Inferior parietal cortex (tissue), 1 donor: ENCODE results near the gene MACROD2.
"Not testable (repeated sequence)": the region's sequence is repeated elsewhere in the genome, so short reads cannot be mapped to it uniquely, and the experiment has no call there.

Experiments
- DNase-seq: peaks from one replicate; pipeline ENCODE4 v3.0.0-alpha.2; 2016; ENCODE audit errors: extremely low spot score

MACROD2 gene

DNA sequence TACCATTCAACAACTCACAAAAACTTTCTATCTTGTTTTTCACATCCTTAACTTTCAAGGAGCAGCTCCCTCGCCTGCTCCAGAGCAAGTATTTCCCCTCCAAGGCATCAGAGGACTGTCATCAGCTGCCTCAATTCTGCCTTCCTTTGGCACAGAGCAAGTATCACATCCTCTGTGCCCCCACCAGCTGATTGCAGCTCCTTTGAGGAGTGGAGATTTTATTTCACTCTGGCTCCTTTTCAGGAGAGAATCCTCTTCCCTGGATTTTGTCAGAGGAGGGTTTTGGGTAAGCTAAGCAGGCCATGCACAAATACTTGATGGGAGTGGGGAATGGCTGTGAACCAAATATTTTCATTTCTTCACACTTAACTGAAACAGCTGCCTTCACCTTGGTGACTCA is 952.6 kb downstream of the MACROD2 start:
- DNase-seq = no peak

GRCh38 chr20:14948416-14948815 is 953.1 kb downstream of the MACROD2 start:
- no peak for DNase-seq

DNA sequence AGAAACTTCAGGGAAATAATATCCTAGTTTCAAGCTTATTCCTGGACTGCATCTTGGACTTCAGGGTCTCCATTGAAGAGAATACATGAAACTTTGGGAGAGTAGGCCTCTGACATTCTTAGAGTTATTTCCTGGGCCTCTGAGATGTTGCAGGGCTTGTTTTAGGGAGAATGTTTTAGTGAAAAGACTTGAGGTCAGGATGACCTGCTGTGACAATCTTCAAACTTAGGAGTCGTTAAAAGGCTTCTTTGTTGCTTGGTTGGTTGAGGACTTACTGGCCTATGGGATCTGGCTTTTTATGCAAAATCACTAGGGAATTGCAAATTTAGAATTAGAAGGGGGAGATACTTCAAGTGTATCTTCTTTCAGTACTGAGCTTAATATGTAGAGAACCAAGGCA is 955.3 kb downstream of the MACROD2 start:
- no peak for DNase-seq

DNA sequence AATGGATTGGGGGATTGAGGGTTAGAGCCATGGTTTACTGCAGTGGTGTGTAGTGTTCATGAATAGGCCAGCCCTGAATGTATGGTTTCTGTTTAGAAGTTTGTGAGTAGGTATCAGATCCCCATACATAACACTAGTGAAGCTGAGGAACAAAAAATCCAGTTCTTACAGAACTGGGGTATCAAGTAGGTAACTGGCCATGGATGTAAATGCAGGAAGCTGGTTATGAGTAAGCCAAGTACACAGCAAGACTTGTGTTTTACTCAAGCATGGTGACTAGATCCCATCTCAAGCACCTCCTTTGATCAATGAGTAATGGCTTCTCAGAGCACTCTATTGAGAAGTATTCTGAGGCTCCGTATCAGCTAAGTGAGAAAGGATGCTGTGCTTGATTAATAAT is 955.8 kb downstream of the MACROD2 start:
- DNase-seq = no peak

GRCh38 chr20:14951707-14952418 is 956.5 kb downstream of the MACROD2 start:
- DNase-seq = no peak

- no peak for DNase-seq
Observed at GRCh38 chr20:14953736-14954135, 958.4 kb downstream of the MACROD2 start.

DNA sequence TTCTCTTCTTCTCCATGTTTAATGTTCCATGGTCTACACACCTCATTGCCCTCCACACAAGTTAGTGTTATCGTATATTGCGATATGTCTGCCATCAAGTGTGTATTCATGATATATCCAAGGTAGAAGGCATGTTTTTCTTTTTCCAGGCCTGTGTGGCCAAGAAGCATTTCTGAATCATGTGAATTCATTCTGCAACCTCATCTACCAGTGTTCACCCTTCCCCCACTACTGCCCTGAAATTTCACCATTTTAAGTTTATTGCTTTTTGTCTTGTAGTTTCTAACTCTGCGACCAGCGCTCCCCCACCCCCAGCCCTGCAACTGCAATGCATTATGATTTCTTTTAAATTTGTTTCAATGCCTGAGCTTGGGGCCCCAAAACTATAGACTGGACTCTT is 960.1 kb downstream of the MACROD2 start:
- DNase-seq = no peak

GRCh38 chr20:14956026-14956425 is 960.7 kb downstream of the MACROD2 start:
- DNase-seq = no peak

DNA sequence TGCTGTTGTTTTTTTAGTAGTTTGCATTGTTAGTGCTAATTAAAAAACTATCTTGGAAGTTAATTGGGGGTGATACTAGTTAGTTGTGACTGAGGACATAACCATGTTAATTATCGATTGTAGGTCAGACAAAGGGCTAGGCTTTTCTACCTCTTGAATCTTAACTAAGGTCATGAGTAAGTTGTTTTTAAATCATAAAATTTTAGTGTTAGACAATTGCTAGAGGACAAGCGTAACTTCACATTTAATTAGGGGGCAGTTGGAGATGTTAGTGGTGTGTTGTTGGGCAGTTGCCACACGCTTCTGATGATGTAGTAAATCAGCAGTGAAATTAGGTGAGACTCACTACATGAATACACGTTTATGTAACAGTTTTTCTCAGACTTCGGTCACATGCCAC is 961.2 kb downstream of the MACROD2 start:
- DNase-seq = no peak

GRCh38 chr20:14957402-14957801 is 962.1 kb downstream of the MACROD2 start:
- DNase-seq = no peak

- DNase-seq = no peak
Observed at GRCh38 chr20:14958626-14959025, 963.3 kb downstream of the MACROD2 start.

DNA sequence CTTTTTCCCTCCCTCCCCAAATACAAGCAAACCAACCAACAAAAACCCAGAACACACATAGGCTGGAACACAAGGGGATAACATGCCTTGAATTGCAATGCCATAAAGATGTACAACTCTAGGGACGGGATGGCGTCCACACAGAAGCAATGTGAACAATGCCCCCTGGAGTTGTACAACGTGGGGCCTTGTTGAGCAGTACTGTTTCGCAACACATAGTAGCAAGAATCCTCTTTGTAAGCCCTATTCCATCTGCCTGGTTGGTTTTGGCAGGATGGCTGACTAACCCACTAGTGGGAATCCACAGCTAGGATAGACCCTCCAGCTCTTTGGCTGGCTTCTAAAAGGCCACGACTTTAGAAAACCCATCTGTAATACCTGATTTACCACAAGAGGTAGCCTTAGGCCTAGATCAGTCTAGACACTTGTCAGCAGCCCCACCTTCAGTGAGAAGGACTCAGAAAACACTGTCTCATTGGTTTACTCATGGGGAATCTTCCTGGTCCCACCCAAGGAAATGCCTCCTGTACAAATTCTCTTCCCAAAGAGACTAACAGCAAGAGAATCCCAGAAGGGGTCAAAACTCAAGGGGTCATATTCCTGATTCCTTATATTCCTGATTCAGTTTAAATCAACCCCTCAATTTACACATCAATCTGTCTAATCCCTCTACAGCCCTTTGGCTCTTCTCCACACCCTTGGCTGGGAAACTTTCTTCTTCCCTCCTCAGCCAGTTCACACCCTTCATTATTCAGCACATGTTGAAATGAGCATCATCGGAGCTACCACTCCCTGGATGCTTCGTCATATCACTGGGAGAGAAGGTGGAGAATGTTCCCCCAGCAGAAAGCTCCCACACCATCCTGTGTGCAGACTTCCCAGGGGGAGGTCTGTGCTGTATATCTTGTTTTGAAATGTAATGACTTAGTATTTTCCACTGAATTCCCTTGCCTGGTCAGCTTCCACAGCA is 964.5 kb downstream of the MACROD2 start:
- DNase-seq = no peak

- DNase-seq = peak; percentile 22
Observed at GRCh38 chr20:14960831-14961230, 965.5 kb downstream of the MACROD2 start.

DNA sequence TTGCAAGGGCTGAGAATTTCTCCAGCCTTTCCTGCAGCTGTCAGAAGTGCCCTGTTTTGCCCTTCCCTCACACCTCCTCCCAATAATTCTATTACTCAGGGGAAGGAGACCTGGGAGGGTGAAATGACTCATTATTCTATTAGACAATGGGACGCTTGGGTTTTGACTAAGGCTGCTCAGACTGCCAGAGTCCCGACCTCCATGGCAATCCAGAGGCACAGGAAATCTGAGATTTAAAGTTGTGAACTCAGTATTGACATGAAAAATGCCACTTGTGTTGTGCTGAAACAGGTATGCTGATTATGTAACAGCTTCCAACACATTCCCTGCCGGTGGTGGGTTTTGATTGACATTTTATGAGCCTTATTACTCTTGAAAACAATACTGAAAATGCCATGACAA is 967.9 kb downstream of the MACROD2 start:
- DNase-seq = no peak

- DNase-seq = no peak
Observed at GRCh38 chr20:14966203-14966602, 970.9 kb downstream of the MACROD2 start.

DNA sequence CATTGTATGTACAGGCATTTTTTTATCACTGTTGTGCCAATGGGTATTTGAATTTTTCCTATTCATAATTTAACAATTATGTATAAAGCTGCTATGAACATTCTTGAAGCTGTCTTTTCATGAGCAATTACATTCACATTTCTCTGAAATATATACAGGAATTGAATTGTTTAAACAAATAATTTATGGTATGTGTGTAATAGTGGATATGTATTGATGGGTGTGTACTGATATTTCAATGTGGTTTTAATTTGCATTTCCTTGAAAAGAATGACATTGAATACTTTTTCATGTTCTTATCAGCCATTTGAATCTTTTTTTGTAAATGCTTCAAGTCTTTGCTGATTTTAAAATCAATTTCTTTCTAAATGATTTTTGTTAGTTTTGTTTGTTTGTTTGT is 971.5 kb downstream of the MACROD2 start:
- DNase-seq = no peak

GRCh38 chr20:14972256-14972655 is 976.9 kb downstream of the MACROD2 start:
- no peak for DNase-seq

- no peak for DNase-seq
Observed at GRCh38 chr20:14972690-14973089, 977.4 kb downstream of the MACROD2 start.

GRCh38 chr20:14979453-14979986 is 984.2 kb downstream of the MACROD2 start:
- DNase-seq = no peak

DNA sequence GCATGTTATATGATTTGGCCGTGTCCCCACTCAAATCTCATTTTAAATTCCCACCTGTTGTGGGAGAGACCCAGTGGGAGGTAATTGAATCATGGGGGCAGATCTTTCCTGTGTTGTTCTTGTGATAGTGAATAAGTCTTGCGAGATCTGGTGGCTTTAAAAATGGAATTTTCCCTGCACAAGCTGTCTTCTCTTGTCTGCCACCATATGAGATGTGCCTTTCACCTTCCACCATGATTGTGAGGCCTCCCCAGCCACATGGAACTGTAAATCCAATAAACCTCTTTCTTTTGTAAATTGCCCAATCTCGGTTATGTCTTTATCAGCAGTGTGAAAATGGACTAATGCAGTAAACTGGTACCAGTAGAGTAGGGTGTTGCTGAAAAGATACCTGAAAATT is 986.2 kb downstream of the MACROD2 start:
- not testable (repeated sequence) for DNase-seq

- not testable (repeated sequence) for DNase-seq
Observed at GRCh38 chr20:14982324-14982723, 987.0 kb downstream of the MACROD2 start.

DNA sequence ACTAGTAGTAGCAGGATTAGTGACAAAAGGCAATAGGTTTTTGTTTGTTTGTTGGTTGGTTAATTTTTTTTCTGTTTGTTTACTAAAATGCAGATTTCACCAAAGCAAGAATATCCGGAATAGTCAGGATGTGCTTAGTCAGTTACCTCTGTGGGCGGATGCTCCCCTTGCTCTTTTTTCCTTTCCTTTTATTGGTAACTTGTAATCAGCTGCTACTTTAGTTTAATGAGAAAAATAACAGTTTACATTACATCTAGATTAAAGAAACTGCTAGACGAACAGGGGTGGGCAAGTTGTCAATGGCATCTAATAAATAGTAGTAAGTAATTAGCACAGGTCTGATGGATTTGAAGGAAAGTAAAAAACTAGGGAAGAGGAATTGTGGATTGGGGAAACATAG is 989.0 kb downstream of the MACROD2 start:
- no peak for DNase-seq
